Brain microvascular endothelial cell (primary cell): ENCODE results near the gene GDNF.

Experiments used
- DNase-seq: peaks from one replicate; pipeline ENCODE4 v3.0.0-alpha.2; 2020
- H3K27ac ChIP-seq: fragments of 250-450 bp; sonication (Bioruptor Pico); 2 replicates; pipeline ENCODE4 v1.5.1; 2020; ENCODE audit warnings: mild to moderate bottlenecking, moderate library complexity
- H3K27me3 ChIP-seq: fragments of 250-450 bp; sonication (Bioruptor Pico); replicated peaks from 2 replicates; pipeline ENCODE4 v1.5.1; 2020; ENCODE audit warnings: mild to moderate bottlenecking
- H3K36me3 ChIP-seq: fragments of 250-450 bp; sonication (Bioruptor Pico); replicated peaks from 2 replicates; pipeline ENCODE4 v1.5.1; 2020; ENCODE audit warnings: mild to moderate bottlenecking
- H3K4me3 ChIP-seq: 2 replicates; pipeline ENCODE4 v1.5.1; 2011; ENCODE audit warnings: low read depth, mild to moderate bottlenecking, control low read depth, low read length, moderate library complexity
- CTCF ChIP-seq: IDR thresholded peaks from 2 replicates; pipeline ENCODE4 v1.5.1; 2011; ENCODE audit warnings: low read depth, mild to moderate bottlenecking, moderate library complexity, low read length, control low read depth, inconsistent platforms; ENCODE audit errors: missing control alignments
- in situ Hi-C: cut with HindIII; loops from 2 replicates; pipeline ENCODE4 v1.10.0; 2017; ENCODE audit warnings: low sequenced_read_pairs, low pct_ligation_motif_present

GDNF gene

GRCh38 chr5:37807015-37807414, 32.8 kb downstream of the GDNF start:
- TF ChIP-seq CTCF: no peak
- H3K36me3 ChIP-seq: no peaks in the 10 kb centered on the region
- no peak for DNase-seq
- H3K27me3 ChIP-seq: no peaks in the 10 kb centered on the region
- no peak overlapping the region for H3K27ac ChIP-seq
- no peak overlapping the region for H3K4me3 ChIP-seq
- in situ Hi-C loops: no loop called here

GRCh38 chr5:37806476-37806875, 33.4 kb downstream of the GDNF start:
- Histone ChIP-seq H3K27me3 (no peaks in the 10 kb centered on the region), H3K4me3 (no peak overlapping the region), H3K36me3 (no peaks in the 10 kb centered on the region), H3K27ac (no peak overlapping the region)
- no peak for DNase-seq
- in situ Hi-C loops: no loop called here
- no peak for TF ChIP-seq CTCF

GRCh38 chr5:37806016-37806415, 33.8 kb downstream of the GDNF start:
- in situ Hi-C loops: no loop called here
- H3K36me3 ChIP-seq: no peaks in the 10 kb centered on the region

GRCh38 chr5:37804401-37804800, 35.4 kb downstream of the GDNF start:
- no peaks in the 10 kb centered on the region for H3K36me3 ChIP-seq

More at GRCh38 chr5:37806016-37806415, 33.8 kb downstream of the GDNF start:
- Histone ChIP-seq H3K27me3 (no peaks in the 10 kb centered on the region), H3K4me3 (no peak overlapping the region), H3K27ac (no peak overlapping the region)
- TF ChIP-seq CTCF: no peak
- no peak for DNase-seq

GRCh38 chr5:37803487-37803886, 36.4 kb downstream of the GDNF start:
- DNase-seq: no peak
- H3K36me3 ChIP-seq: no peaks in the 10 kb centered on the region
- H3K27ac ChIP-seq: no peak overlapping the region
- in situ Hi-C loops: no loop called here
- H3K27me3 ChIP-seq: no peaks in the 10 kb centered on the region
- no peak overlapping the region for H3K4me3 ChIP-seq
- no peak for TF ChIP-seq CTCF

More at GRCh38 chr5:37804401-37804800, 35.4 kb downstream of the GDNF start:
- in situ Hi-C loops: no loop called here
- H3K27me3 ChIP-seq: no peaks in the 10 kb centered on the region
- no peak overlapping the region for H3K27ac ChIP-seq
- H3K4me3 ChIP-seq: no peak overlapping the region
- DNase-seq: no peak
- TF ChIP-seq CTCF: no peak

GRCh38 chr5:37801521-37801920, 38.3 kb downstream of the GDNF start:
- DNase-seq: no peak
- in situ Hi-C loops: no loop called here
- Histone ChIP-seq H3K27me3 (no peaks in the 10 kb centered on the region), H3K27ac (no peak overlapping the region), H3K4me3 (no peak overlapping the region), H3K36me3 (no peaks in the 10 kb centered on the region)
- TF ChIP-seq CTCF: no peak
